ENCODE results near the gene KLHL29. TPM values are rescaled to one million over a fixed set of nuclear protein-coding genes. Genes with fewer than 3 reads are reported as not detected.

Gene KLHL29
- total and polyA plus RNA-seq, 2 donors (not counting 3 experiments of a cell fraction or from before 2014, with no cell fraction given), result 4.6 to 12.7 TPM

DNA sequence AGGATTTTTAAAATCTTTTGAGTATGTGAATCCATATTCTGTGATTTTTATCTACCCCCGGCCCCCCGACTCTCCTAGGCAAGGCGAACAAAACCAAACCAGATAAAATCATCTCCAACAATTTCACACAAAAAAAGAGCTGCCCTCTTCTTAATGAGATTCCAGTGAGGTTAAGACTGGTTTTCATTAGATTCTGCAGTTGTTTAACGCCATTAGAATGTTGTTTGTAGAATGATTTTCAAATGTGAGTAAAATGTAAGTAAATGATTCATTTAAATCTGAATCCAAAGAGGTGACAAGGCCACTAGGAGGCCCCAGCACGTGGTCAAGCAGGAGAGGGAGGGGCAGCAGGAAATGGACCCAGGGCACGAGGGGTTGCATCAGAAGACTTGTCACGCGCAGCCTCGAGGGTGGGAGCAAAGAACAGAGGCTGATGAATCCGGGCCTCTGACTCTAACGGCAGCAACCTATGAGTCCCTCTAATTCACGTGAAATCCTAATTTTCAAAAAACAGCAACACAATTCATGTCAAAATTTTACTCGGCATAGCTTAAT lies 24.3 kb upstream of the KLHL29 start:
- POLR2A ChIA-PET, result no interaction called here
- intact Hi-C loops (cut with micrococcal nuclease), result no loop called here

More for the DNA sequence above, 24.3 kb upstream of the KLHL29 start:
- Histone ChIP-seq H3K9ac (replicated peaks; ENCODE audit: extremely low read depth, insufficient read depth, low read length) (no peak overlapping the region), H3K36me3 (ENCODE audit: control insufficient read depth in 2 of 2, extremely low read depth in 1 of 2, insufficient read depth in 2 of 2, low read length in 2 of 2) (no peaks in the 10 kb centered on the region), H3K9me1 (replicated peaks; ENCODE audit: control insufficient read depth, extremely low read depth, insufficient read depth, low read length) (no peaks in the 10 kb centered on the region), H3K27me3 (ENCODE audit: control insufficient read depth in 2 of 2, insufficient read depth in 2 of 2, low read length in 2 of 2) (peaks cover 9 to 13% of the 10 kb centered on the region in 2 experiments), H3K4me1 (ENCODE audit: control insufficient read depth, extremely low read depth, insufficient read depth, low read length) (no peaks in the 10 kb centered on the region), H3K27ac (ENCODE audit: insufficient read depth, low read depth, low read length) (no peak overlapping the region), H2AFZ (ENCODE audit: low read depth, low read length) (no peak overlapping the region), H4K20me1 (replicated peaks; ENCODE audit: control insufficient read depth, extremely low read depth, insufficient read depth, low read length) (no peaks in the 10 kb centered on the region), H3K79me2 (ENCODE audit: control insufficient read depth, insufficient read depth, low read length) (no peaks in the 10 kb centered on the region), H3K9me3 (replicated peaks; ENCODE audit: control insufficient read depth, insufficient read depth, low read length) (no peaks in the 10 kb centered on the region), H3K4me2 (ENCODE audit: insufficient read depth, low read length) (no peak overlapping the region), H3K4me3 (replicated peaks in 1 of 3; ENCODE audit: insufficient read depth in 1 of 3, low read depth in 1 of 3, low read length in 3 of 3) (no peak overlapping the region)
- dilution Hi-C loops (cut with MboI; ENCODE audit: extremely low pct_ligation_motif_present, low sequenced_read_pairs), result no loop called here
- FAIRE-seq (no peak), DNase-seq (ENCODE audit: low read depth, low spot score) (no peak)
- BruUV-seq (replicated peaks), result no TSS peak
- no peak for TF ChIP-seq POLR2AphosphoS5 (IDR thresholded peaks at IDR 0.05; ENCODE audit: insufficient read depth, low read depth, low read length)
- TF ChIP-seq FOS (IDR thresholded peaks at IDR 0.05; ENCODE audit: borderline replicate concordance, insufficient read depth, low read length), result no peak
- TF ChIP-seq JUN (IDR thresholded peaks at IDR 0.05; ENCODE audit: borderline replicate concordance, insufficient read depth, insufficient read length, low read depth), result no peak
- no peak for TF ChIP-seq MYC (IDR thresholded peaks at IDR 0.05; ENCODE audit: low read depth, low read length)
- TF ChIP-seq, protein P1, sequence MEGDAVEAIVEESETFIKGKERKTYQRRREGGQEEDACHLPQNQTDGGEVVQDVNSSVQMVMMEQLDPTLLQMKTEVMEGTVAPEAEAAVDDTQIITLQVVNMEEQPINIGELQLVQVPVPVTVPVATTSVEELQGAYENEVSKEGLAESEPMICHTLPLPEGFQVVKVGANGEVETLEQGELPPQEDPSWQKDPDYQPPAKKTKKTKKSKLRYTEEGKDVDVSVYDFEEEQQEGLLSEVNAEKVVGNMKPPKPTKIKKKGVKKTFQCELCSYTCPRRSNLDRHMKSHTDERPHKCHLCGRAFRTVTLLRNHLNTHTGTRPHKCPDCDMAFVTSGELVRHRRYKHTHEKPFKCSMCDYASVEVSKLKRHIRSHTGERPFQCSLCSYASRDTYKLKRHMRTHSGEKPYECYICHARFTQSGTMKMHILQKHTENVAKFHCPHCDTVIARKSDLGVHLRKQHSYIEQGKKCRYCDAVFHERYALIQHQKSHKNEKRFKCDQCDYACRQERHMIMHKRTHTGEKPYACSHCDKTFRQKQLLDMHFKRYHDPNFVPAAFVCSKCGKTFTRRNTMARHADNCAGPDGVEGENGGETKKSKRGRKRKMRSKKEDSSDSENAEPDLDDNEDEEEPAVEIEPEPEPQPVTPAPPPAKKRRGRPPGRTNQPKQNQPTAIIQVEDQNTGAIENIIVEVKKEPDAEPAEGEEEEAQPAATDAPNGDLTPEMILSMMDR (IDR thresholded peaks at IDR 0.05; ENCODE audit: extremely low read depth in 1 of 2, insufficient read depth in 1 of 2, low read depth in 1 of 2, low read length in 2 of 2), result no peak
- TF ChIP-seq EZH2 (IDR thresholded peaks at IDR 0.05; ENCODE audit: borderline replicate concordance, low read depth, low read length, severe bottlenecking), result no peak
- no peak for TF ChIP-seq POLR2A (IDR thresholded peaks at IDR 0.05; ENCODE audit: low read depth, low read length)
- TF ChIP-seq GATA2 (IDR thresholded peaks at IDR 0.05; ENCODE audit: insufficient read depth, insufficient read length, low read depth, low read length), result no peak
- TF ChIP-seq, protein P2, sequence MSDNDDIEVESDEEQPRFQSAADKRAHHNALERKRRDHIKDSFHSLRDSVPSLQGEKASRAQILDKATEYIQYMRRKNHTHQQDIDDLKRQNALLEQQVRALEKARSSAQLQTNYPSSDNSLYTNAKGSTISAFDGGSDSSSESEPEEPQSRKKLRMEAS (IDR thresholded peaks at IDR 0.05; ENCODE audit: insufficient read depth, insufficient read length), result no peak
- CTCF ChIA-PET, result no interaction called here

All from endothelial cell of umbilical vein (primary cell).